Measurements from ENCODE around the gene MBP. TPM values are rescaled to one million over a fixed set of nuclear protein-coding genes. Genes with fewer than 3 reads are reported as not detected.

The MBP gene
- total RNA-seq, 4 donors from 2014 or later: 45.0 to 60.0 (median 51.9) TPM

GRCh38 chr18:76962851-76963250, 169.7 kb downstream of the MBP start:
- no peak for DNase-seq (ENCODE audit: low spot score in 2 of 2)
- H3K4me3 ChIP-seq (ENCODE audit: low read depth, poor library complexity, severe bottlenecking): no peak overlapping the region
- no peak for TF ChIP-seq POLR2A (IDR thresholded peaks at IDR 0.05)
- TF ChIP-seq, protein P1, sequence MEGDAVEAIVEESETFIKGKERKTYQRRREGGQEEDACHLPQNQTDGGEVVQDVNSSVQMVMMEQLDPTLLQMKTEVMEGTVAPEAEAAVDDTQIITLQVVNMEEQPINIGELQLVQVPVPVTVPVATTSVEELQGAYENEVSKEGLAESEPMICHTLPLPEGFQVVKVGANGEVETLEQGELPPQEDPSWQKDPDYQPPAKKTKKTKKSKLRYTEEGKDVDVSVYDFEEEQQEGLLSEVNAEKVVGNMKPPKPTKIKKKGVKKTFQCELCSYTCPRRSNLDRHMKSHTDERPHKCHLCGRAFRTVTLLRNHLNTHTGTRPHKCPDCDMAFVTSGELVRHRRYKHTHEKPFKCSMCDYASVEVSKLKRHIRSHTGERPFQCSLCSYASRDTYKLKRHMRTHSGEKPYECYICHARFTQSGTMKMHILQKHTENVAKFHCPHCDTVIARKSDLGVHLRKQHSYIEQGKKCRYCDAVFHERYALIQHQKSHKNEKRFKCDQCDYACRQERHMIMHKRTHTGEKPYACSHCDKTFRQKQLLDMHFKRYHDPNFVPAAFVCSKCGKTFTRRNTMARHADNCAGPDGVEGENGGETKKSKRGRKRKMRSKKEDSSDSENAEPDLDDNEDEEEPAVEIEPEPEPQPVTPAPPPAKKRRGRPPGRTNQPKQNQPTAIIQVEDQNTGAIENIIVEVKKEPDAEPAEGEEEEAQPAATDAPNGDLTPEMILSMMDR (IDR thresholded peaks at IDR 0.05): no peak
- intact Hi-C loops (cut with DNase I; ENCODE audit: low total_unique reads): no loop called here
- WGBS, 2 donors: 78 to 81% methylated on average over 1 of the region's 1 CpG

- H3K4me3 ChIP-seq (ENCODE audit: low read depth, poor library complexity, severe bottlenecking): no peak overlapping the region
- 93 to 95% methylated on average over 16 of the region's 16 CpGs for WGBS, 2 donors
- intact Hi-C loops (cut with DNase I; ENCODE audit: low total_unique reads): no loop called here
- TF ChIP-seq POLR2A (IDR thresholded peaks at IDR 0.05): no peak
- TF ChIP-seq, protein P1 (IDR thresholded peaks at IDR 0.05): no peak
- no peak for DNase-seq (ENCODE audit: low spot score in 2 of 2)
These were observed 172.0 kb downstream of the MBP start for GRCh38 chr18:76960528-76961035.

- WGBS, 2 donors: 88 to 94% methylated on average over 8 of the region's 8 CpGs
- no peak for DNase-seq (ENCODE audit: low spot score in 2 of 2)
- TF ChIP-seq, protein P1 (IDR thresholded peaks at IDR 0.05): no peak
- TF ChIP-seq POLR2A (IDR thresholded peaks at IDR 0.05): no peak
- intact Hi-C loops (cut with DNase I; ENCODE audit: low total_unique reads): no loop called here
- no peak overlapping the region for H3K4me3 ChIP-seq (ENCODE audit: low read depth, poor library complexity, severe bottlenecking)
These were observed 173.0 kb downstream of the MBP start for GRCh38 chr18:76959605-76960004.

DNA sequence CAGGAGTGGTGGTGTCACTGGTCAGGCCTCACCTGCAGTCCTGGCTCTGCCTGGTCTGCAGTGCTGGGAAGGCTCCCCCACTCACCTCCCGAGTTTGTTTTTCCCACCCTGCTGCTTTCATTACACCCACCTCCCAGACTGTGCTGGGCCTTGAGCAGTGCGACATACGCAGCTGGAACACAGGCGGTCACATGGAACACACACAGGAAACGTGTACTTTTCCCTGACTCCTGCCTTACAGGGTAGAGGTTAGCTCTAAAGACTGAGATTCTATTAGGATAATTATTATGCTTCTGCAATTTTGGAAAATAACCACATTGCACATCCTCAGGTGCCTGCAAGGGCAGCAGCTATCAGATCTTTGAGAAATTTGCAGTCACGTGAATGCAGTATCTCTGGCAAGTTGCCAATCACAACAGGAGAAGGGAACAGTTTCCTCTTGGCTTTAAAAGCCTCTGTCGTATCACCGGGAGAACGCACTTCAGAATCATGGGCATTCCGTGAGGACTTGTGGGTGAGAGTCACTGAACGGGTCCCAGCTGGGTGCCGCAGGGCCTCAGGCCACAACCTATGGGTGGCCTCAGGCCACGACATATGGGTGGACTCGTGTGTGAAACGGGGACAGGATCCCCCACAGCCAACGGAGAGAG, 173.8 kb downstream of the MBP start:
- no peak for TF ChIP-seq POLR2A (IDR thresholded peaks at IDR 0.05)
- TF ChIP-seq, protein P1 (IDR thresholded peaks at IDR 0.05): no peak
- 71 to 76% methylated on average over 15 to 16 of the region's 16 CpGs for WGBS, 2 donors
- intact Hi-C loops (cut with DNase I; ENCODE audit: low total_unique reads): no loop called here
- no peak overlapping the region for H3K4me3 ChIP-seq (ENCODE audit: low read depth, poor library complexity, severe bottlenecking)
- no peak for DNase-seq (ENCODE audit: low spot score in 2 of 2)

DNA sequence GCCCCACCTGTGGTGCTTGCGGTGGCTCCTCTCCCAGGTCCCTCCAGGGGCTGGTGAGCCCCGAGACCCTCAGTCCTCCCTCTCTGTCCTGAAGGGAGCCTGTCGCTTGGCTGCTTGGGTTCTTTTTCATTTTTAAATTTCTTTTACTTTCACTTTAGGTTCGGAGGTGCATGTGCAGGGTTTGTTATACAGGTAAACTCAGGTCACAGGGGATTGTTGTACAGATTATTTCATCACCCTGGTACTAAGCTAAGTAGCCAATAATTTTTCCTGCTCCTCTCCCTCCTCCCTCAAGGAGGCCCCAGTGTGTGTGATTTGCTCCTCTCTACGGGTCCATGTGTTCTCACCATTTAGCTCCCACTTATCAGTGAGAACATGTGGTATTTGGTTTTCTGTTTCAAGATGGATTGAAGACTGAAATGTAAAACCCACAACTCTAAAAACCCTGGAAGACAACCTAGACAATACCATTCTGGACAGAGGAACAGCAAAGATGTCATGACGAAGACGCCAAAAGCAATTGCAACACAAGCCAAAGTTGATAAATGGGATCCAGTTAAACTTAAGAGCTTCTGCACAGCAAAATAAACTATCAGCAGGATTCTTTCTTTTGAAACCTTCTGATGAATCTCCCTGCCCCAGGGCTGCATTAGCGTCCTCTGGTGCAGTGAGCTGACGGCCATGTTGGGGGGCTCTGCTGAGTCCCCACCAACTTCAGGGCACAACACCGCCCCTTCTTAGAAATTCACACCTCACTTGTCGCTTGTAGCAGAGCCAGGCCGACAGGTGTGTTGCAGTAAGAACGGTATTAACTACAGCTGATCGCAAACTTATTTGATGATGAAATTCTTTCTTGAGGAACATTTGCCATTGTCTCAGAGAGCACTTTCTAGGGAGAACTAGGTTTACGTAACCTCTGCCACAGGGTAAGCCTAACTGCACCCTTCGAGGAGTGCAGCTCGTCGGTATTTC, 174.9 kb downstream of the MBP start:
- WGBS, 2 donors: 93 to 94% methylated on average over 18 of the region's 18 CpGs
- TF ChIP-seq, protein P1 (IDR thresholded peaks at IDR 0.05): no peak
- no peak for TF ChIP-seq POLR2A (IDR thresholded peaks at IDR 0.05)
- no peak for DNase-seq (ENCODE audit: low spot score in 2 of 2)
- no peak overlapping the region for H3K4me3 ChIP-seq (ENCODE audit: low read depth, poor library complexity, severe bottlenecking)
- intact Hi-C loops (cut with DNase I; ENCODE audit: low total_unique reads): no loop called here

Data from lower leg skin (tissue), 4 donors.